Endothelial cell of umbilical vein (primary cell): ENCODE results near the gene SEMA4F. TPM values are rescaled to one million over a fixed set of nuclear protein-coding genes. Genes with fewer than 3 reads are reported as not detected.
A peak's percentile ranks its signal among the peaks of the same experiment; 100 is the strongest.

Experiments
- BruUV-seq: library from RNA; stranded (reverse); fragments of 400-500 nt; replicated peaks from 2 replicates; lab custom pipeline; 2021; lab: Mats Ljungman, UMichigan
- CTCF ChIA-PET: fragments of 300-600, 350-600 bp; sonication (Branson Sonifier 250); formaldehyde crosslinking; loops from one replicate; lab custom pipeline; 2021; ENCODE audit warnings: antibody characterized with exemption, inconsistent platforms; lab: Charles Lee
- POLR2A ChIA-PET: fragments of 300-600, 350-600 bp; sonication (Branson Sonifier 250); formaldehyde crosslinking; loops from one replicate; lab custom pipeline; 2021; ENCODE audit warnings: antibody characterized with exemption, inconsistent platforms; lab: Charles Lee
- DNase-seq: peaks from one replicate; pipeline ENCODE4 v3.0.0-alpha.2; 2011; ENCODE audit warnings: low read depth, low spot score
- FAIRE-seq: peaks from 2 replicates; lab custom pipeline; 2011; peaks lifted over from hg19 to GRCh38; lab: Jason Lieb, UNC
- H2AFZ ChIP-seq: 2 replicates; pipeline ENCODE4 v1.6.0; 2012; ENCODE audit warnings: low read depth, low read length, control low read depth, inconsistent platforms
- H3K27ac ChIP-seq: 2 replicates; pipeline ENCODE4 v1.5.1; 2011; ENCODE audit warnings: low read depth, mild to moderate bottlenecking, control low read depth, low read length, moderate library complexity; ENCODE audit not compliant: insufficient read depth
- H3K27me3 ChIP-seq, 2 experiments: 2 replicates each; pipeline versions ENCODE4 v1.6.0 to v1.6.1; 2011; ENCODE audit warnings: low read length in 2 of 2, mixed read lengths in 1 of 2; ENCODE audit not compliant: control insufficient read depth in 2 of 2, insufficient read depth in 2 of 2
- H3K36me3 ChIP-seq, 2 experiments: 2 replicates in 1 of 2; 3 replicates in 1 of 2; pipeline ENCODE4 v1.5.1; 2011; ENCODE audit warnings: low read length in 2 of 2, mild to moderate bottlenecking in 1 of 2, moderate library complexity in 1 of 2; ENCODE audit not compliant: control insufficient read depth in 2 of 2, insufficient read depth in 2 of 2; ENCODE audit errors: extremely low read depth in 1 of 2
- H3K4me1 ChIP-seq: 3 replicates; pipeline ENCODE4 v1.5.1; 2011; ENCODE audit warnings: mild to moderate bottlenecking, low read length; ENCODE audit not compliant: control insufficient read depth, insufficient read depth; ENCODE audit errors: extremely low read depth
- H3K4me2 ChIP-seq: 2 replicates; pipeline ENCODE4 v1.6.1; 2011; ENCODE audit warnings: low read length, control low read depth, mixed read lengths; ENCODE audit not compliant: insufficient read depth
- H3K4me3 ChIP-seq, 3 experiments: fragments of 200-600 bp in 1 of 3; sonication (generic), shearing (Covaris generic) in 1 of 3; replicated peaks in 1 of 3; 2 replicates each; pipeline ENCODE4 v1.5.1; 2011 to 2016; ENCODE audit warnings: control low read depth in 3 of 3, low read length in 3 of 3, mild to moderate bottlenecking in 2 of 3, inconsistent platforms in 1 of 3, low read depth in 1 of 3, moderate library complexity in 1 of 3; ENCODE audit not compliant: insufficient read depth in 1 of 3
- H3K79me2 ChIP-seq: 2 replicates; pipeline ENCODE4 v1.6.0; 2012; ENCODE audit warnings: low read length, inconsistent platforms; ENCODE audit not compliant: control insufficient read depth, insufficient read depth
- H3K9ac ChIP-seq: replicated peaks from 2 replicates; pipeline ENCODE3; 2011; ENCODE audit warnings: low read length, control low read depth; ENCODE audit not compliant: insufficient read depth; ENCODE audit errors: extremely low read depth
- H3K9me1 ChIP-seq: replicated peaks from 3 replicates; pipeline ENCODE4 v1.6.0; 2011; ENCODE audit warnings: mild to moderate bottlenecking, low read length; ENCODE audit not compliant: control insufficient read depth, insufficient read depth; ENCODE audit errors: extremely low read depth
- H3K9me3 ChIP-seq: replicated peaks from 2 replicates; pipeline ENCODE4 v1.5.1; 2012; ENCODE audit warnings: low read length, inconsistent platforms; ENCODE audit not compliant: control insufficient read depth, insufficient read depth
- H4K20me1 ChIP-seq: replicated peaks from 2 replicates; pipeline ENCODE3; 2011; ENCODE audit warnings: mild to moderate bottlenecking, low read length; ENCODE audit not compliant: control insufficient read depth, insufficient read depth; ENCODE audit errors: extremely low read depth
- CTCF ChIP-seq, 2 donors: IDR thresholded peaks; 1 replicate in 1 of 2; 2 replicates in 1 of 2; pipeline ENCODE4 v1.5.1; 2011; ENCODE audit warnings: low read length in 2 of 2, mild to moderate bottlenecking in 2 of 2, moderate library complexity in 2 of 2, control low read depth in 1 of 2, inconsistent platforms in 1 of 2, low read depth in 1 of 2; ENCODE audit not compliant: insufficient read depth in 1 of 2; ENCODE audit errors: extremely low read depth in 1 of 2
- FOS ChIP-seq: IDR thresholded peaks from 2 replicates; pipeline ENCODE4 v1.6.1; 2011; ENCODE audit warnings: mild to moderate bottlenecking, low read length, moderate library complexity, borderline replicate concordance; ENCODE audit not compliant: insufficient read depth
- GATA2 ChIP-seq: IDR thresholded peaks from 2 replicates; pipeline ENCODE4 v1.7.0; 2011; ENCODE audit warnings: low read depth, mild to moderate bottlenecking, moderate library complexity, mixed read lengths, low read length; ENCODE audit not compliant: insufficient read length, insufficient read depth
- POLR2AphosphoS5 ChIP-seq: IDR thresholded peaks from 2 replicates; pipeline ENCODE4 v1.6.1; 2012; ENCODE audit warnings: low read depth, mild to moderate bottlenecking, control low read depth, low read length, moderate library complexity; ENCODE audit not compliant: insufficient read depth
- dilution Hi-C: fragments of 300-500 bp; cut with MboI; formaldehyde crosslinking; loops from one replicate; pipeline ENCODE4 v1.15.0; 2019; ENCODE audit warnings: low sequenced_read_pairs; ENCODE audit not compliant: extremely low pct_ligation_motif_present
- intact Hi-C: fragments of 100-400 bp; cut with micrococcal nuclease; formaldehyde crosslinking; loops from one replicate; pipeline ENCODE4 v1.10.0; 2022
- polyA plus RNA-seq, 4 experiments: library from polyadenylated mRNA; depleted of rRNA in 3 of 4; stranded (reverse) in 3 of 4; unstranded in 1 of 4; fragments of >200 nt; gene quantifications; 2 replicates each; pipeline versions ENCODE4 v1.2.1 to v1.2.3, GENCODE V29; 2011 to 2012; ENCODE audit warnings: missing spikeins in 1 of 4
- total RNA-seq: library from RNA; stranded (reverse); gene quantifications from 2 replicates; pipeline ENCODE4 v1.2.3, GENCODE V29; 2021

SEMA4F gene
- total and polyA plus RNA-seq, 2 donors (not counting 3 experiments of a cell fraction or from before 2014, with no cell fraction given): 5.3 to 6.0 TPM

DNA sequence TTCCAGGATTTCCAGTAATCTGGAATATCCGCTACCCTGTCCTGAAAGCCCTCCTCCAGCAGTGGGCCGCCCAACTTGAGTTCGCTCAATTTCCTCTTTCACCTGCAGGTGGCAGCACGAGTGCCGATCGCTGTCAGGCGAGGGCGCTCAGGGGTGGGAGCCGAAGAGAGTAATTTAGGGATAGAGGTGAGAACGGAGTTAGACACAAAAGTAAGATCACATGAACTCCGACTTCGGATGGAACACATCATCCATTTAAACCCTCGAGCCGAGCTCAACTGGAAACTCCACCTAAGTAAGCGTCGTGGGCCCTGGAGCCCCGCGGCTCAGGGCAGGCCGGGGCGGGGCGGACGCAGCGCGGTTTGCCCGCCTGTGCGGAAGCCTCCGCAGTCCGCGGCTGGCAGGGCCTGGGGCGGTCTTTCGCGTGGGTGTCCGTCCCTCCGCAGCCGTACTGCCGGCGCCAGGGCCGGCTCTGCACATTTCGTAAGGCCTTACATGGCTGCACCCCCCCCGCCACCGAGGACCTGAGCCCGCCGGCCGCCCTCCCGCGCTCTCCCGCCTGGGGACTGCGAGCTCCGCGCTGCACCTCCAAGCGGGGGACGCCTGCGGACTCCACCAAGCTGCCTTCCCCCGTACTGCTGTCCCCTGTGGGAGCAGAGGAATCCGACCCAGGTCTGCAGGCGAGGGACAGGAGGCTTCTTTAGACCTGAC lies 61.2 kb downstream of the SEMA4F start:
- dilution Hi-C loops (no loop called here), intact Hi-C loops (loop anchor here (1.0 to 2.0 kb wide), 5 partner anchors 25 to 161 kb away; partner anchors contain the start of genes HK2 and SEMA4F)
- TF ChIP-seq CTCF (IDR thresholded peaks at IDR 0.05; ENCODE audit: extremely low read depth in 1 of 2, insufficient read depth in 1 of 2, low read depth in 1 of 2, low read length in 2 of 2): peak; percentile 82 to 83
- no peak for TF ChIP-seq POLR2AphosphoS5
- TF ChIP-seq GATA2: no peak
- TF ChIP-seq FOS: no peak
- no peaks in the 10 kb centered on the region for H3K9me3 ChIP-seq
- POLR2A ChIA-PET: no interaction called here
- H3K79me2 ChIP-seq: no peaks in the 10 kb centered on the region
- DNase-seq (peak; percentile 84), FAIRE-seq (peak; percentile 84)
- peak overlapping the region; percentile 96 for H2AFZ ChIP-seq
- no peak overlapping the region for H3K27ac ChIP-seq
- H3K4me1 ChIP-seq: no peaks in the 10 kb centered on the region
- CTCF ChIA-PET: interaction anchor here (0.6 to 7.8 kb wide), 22 partner anchors 10 to 170 kb away, joined by 3 to 112 read pairs (median 4); partner anchors contain the start of gene HK2
- H4K20me1 ChIP-seq: no peaks in the 10 kb centered on the region
- peak overlapping the region; percentile 43 to 62 (median 57) for H3K4me3 ChIP-seq
- no TSS peak for BruUV-seq
- H3K36me3 ChIP-seq: no peaks in the 10 kb centered on the region
- H3K9ac ChIP-seq: peak overlapping the region; percentile 18
- H3K27me3 ChIP-seq: peaks cover 12 to 24% of the 10 kb centered on the region in 2 experiments
- H3K4me2 ChIP-seq: peak overlapping the region; percentile 89
- no peaks in the 10 kb centered on the region for H3K9me1 ChIP-seq
